HCT116 (cell line): ENCODE measurements around the gene FOXP2.

Experiments used
- CTCF ChIP-seq, 3 experiments: fragments of 200-600 bp in 1 of 3; sonication (generic) in 1 of 3; IDR thresholded peaks in 2 of 3; conservative IDR thresholded peaks in 1 of 3; 2 replicates each; pipeline ENCODE4 v1.5.1; 2012 to 2017; ENCODE audit warnings: low read depth in 2 of 3, low read length in 2 of 3, antibody characterized with exemption in 1 of 3, borderline replicate concordance in 1 of 3, control low read depth in 1 of 3, mild to moderate bottlenecking in 1 of 3, mixed read lengths in 1 of 3, mixed run types in 1 of 3, moderate library complexity in 1 of 3; ENCODE audit not compliant: insufficient read depth in 1 of 3
- ELF1 ChIP-seq: IDR thresholded peaks from 2 replicates; pipeline ENCODE4 v1.6.1; 2012; ENCODE audit warnings: low read depth, borderline replicate concordance
- EZH2 ChIP-seq: fragments of 200-600 bp; sonication (generic); IDR thresholded peaks from 2 replicates; pipeline ENCODE4 v1.6.1; 2017; ENCODE audit warnings: antibody characterized with exemption, mixed run types
- POLR2A ChIP-seq: IDR thresholded peaks from 2 replicates; pipeline ENCODE4 v1.7.0; 2011; ENCODE audit warnings: borderline replicate concordance; ENCODE audit not compliant: insufficient read depth, insufficient read length; ENCODE audit errors: extremely low read depth

- TF ChIP-seq CTCF (IDR thresholded peaks at IDR 0.05 in 2 of 3, conservative IDR thresholded peaks at IDR 0.05 in 1 of 3; ENCODE audit: borderline replicate concordance in 1 of 3, insufficient read depth in 1 of 3, low read depth in 2 of 3, low read length in 2 of 3) (no peak), EZH2 (no peak), POLR2A (no peak), ELF1 (no peak)
Observed at GRCh38 chr7:114718861-114719260, 304.2 kb downstream of the FOXP2 start.
